Vagina (tissue), 2 donors: ENCODE results near the gene WDFY2.

ENCODE experiments used
- POLR2A ChIP-seq, 2 donors: fragments of 450-650 bp; IDR thresholded peaks; one replicate each; pipeline ENCODE4 v1.6.1; 2017; ENCODE audit warnings: antibody characterized with exemption in 2 of 2, mild to moderate bottlenecking in 2 of 2, moderate library complexity in 2 of 2
- POLR2AphosphoS5 ChIP-seq, 2 donors: sonication (generic); formaldehyde crosslinking; IDR thresholded peaks; one replicate each; pipeline ENCODE4 v1.9.0; 2017; ENCODE audit warnings: antibody characterized with exemption in 2 of 2, mild to moderate bottlenecking in 2 of 2, low read depth in 1 of 2; ENCODE audit not compliant: insufficient read depth in 1 of 2
- TF ChIP-seq, protein P1 (sequence below), 3 experiments: fragments of 450-650 bp in 2 of 3; fragments of 200-600 bp in 1 of 3; sonication (generic) in 1 of 3; IDR thresholded peaks; one replicate each; pipeline ENCODE4 v1.5.1; 2017 to 2019; ENCODE audit warnings: antibody characterized with exemption in 3 of 3, mild to moderate bottlenecking in 2 of 3, moderate library complexity in 2 of 3

DNA sequence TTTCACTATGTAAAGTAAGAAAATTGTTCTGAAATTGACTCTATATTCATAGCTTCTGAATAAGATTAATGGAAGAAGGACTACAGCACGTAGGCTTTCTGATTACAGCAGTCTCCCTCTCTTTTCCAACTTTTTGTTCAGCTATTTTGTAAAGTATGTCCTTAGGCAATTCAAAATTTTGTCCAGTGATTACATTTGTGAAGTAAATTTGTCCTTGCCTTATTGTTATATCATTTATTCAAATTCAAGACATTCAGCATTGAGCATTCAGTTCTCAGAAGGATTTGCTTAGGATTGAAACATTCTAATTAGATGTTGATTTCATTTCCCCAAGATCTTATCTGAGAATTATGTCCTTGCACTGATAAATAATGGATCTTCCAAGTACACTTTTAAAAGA, 76.6 kb downstream of the WDFY2 start:
- no peak for TF ChIP-seq POLR2A (IDR thresholded peaks at IDR 0.05)
- TF ChIP-seq, protein P1, sequence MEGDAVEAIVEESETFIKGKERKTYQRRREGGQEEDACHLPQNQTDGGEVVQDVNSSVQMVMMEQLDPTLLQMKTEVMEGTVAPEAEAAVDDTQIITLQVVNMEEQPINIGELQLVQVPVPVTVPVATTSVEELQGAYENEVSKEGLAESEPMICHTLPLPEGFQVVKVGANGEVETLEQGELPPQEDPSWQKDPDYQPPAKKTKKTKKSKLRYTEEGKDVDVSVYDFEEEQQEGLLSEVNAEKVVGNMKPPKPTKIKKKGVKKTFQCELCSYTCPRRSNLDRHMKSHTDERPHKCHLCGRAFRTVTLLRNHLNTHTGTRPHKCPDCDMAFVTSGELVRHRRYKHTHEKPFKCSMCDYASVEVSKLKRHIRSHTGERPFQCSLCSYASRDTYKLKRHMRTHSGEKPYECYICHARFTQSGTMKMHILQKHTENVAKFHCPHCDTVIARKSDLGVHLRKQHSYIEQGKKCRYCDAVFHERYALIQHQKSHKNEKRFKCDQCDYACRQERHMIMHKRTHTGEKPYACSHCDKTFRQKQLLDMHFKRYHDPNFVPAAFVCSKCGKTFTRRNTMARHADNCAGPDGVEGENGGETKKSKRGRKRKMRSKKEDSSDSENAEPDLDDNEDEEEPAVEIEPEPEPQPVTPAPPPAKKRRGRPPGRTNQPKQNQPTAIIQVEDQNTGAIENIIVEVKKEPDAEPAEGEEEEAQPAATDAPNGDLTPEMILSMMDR (IDR thresholded peaks at IDR 0.05), result no peak
- no peak for TF ChIP-seq POLR2AphosphoS5 (IDR thresholded peaks at IDR 0.05; ENCODE audit: insufficient read depth in 1 of 2, low read depth in 1 of 2)
